GM03348 (cell line): ENCODE data around the gene MLLT10.

Experiments used
- DNase-seq: peaks from one replicate; pipeline ENCODE4 v3.0.0; 2012; ENCODE audit warnings: low spot score

Gene MLLT10

DNA sequence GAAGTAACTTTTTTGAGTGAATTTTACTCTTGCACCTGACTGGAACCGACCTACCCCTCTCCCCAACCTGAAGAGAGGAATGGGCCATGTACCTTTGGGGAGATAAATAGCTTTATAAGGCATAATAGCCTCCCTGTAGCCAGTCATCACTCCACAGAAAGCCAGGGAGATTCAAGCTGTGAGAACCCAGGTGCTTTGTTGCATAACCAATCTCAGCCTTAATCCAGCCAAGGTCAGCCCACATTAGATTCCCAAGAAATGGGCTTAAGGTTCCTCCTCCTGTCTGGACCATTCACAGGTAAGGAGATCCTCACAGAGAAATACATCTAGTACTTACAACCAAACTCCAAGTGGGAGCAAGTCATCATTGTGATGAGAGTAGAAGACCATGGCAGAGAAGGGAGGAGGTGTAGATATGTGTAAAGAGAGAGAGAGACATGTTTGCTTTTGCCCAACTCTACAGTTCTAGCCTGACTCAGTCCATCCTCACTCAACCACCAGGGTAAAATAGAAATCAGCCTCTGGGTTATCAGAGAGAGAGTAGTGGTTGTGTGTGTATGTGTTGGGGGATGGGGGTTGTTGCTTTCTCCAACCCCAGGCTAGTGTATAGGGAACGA is 32.2 kb upstream of the MLLT10 start:
- DNase-seq = no peak

DNA sequence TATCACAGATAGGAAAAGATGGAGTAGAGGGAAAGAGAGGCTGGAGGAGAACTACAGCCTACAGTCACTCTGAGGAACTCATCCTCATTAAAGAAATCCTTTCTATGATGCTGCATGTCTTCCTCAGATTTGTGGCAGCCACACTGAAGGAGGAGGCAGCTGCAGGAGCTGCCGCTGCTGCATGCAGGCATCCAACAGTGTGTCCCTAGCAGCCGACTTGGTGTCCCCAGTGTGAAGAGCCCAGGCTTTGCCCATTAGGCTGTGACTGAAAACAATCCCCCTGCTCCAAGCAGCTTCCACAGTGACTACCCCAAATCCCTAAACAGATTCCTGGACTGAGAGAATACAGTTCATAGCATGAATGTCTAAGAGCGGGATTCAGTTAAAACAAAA is 31.7 kb upstream of the MLLT10 start:
- no peak for DNase-seq

DNA sequence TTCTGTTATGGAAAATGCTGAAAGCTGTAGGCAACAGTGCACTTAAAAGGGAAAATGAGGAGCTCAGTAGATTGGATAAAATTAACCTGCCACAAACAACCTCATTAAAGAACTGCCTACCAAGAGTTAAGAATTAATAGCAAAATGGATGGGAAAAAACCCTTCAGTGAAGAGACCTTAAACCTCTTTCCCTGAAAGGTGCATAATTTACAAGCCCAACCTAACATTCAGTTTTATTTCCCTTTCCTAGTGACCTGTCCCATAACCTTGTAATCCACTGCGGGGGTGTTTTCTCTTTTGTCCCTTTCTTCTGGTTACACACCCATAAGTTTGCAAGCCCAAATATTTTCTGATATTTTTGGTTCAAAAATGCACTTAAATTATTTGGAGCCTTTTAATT is 30.5 kb upstream of the MLLT10 start:
- no peak for DNase-seq

DNA sequence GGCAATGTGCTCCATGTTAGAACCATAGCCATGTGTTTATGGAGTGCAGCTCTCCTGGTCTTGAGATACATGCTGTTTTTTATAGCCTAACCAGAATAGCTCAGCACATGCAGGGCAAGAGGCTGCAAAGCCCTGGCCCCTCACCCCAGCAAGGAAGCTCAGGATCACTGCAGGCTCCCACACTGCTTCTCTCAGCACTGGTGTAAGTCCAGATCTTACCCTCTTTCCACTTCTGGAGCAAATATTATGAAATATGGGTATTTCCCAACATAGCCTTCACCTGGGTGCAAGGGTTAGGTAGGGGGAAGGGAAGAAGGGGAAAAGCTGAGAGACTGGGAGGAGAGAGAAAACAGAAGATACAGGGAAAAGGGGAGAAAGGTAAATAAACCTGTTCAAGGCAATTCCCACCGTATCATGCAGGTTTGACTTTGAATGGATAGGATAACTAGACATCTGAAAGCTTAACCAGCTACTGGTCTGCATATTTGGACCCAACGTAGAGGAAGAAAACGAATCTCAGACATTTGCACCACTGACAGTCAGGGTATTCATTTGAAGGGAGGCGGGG is 28.2 kb upstream of the MLLT10 start:
- DNase-seq = no peak

DNA sequence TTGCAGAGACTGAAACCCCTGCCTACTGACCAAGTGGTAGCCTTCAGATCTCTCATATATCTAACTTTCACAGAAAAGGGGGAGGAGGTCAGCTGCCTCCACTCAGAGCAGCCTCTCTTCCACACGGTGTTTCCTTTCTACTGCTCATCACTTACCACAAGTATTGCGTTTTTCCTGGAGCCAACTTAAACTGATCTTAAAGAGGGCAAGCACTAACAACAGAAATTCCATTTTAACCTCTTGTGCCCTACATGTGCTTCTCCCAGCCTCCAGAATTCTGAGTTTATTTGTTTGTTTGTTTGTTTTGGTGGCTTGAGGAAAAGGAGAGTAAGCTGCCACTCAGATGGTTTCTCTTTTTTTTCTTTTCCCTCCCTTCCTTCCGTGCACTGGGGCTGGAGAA is 27.7 kb upstream of the MLLT10 start:
- DNase-seq = no peak

DNA sequence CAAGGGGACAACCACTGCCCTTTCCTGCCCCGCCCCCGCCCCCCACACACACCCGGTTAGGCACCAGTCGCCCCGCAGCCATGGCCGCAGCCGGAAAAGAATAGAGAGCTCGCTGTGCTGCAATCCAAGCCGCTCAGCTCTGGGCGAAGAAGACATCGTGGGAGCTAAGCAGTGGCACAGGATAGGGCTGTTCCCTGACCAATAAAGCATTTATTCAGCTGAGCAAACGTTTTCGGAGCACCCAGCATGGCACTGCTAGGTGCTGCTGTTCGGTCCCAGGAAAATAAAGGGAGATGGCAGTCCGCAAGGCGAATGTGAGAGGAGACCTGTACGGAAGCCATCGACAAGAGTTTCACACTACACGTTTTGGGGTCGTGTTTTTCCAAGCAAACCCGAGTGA is 26.9 kb upstream of the MLLT10 start:
- DNase-seq = no peak

DNA sequence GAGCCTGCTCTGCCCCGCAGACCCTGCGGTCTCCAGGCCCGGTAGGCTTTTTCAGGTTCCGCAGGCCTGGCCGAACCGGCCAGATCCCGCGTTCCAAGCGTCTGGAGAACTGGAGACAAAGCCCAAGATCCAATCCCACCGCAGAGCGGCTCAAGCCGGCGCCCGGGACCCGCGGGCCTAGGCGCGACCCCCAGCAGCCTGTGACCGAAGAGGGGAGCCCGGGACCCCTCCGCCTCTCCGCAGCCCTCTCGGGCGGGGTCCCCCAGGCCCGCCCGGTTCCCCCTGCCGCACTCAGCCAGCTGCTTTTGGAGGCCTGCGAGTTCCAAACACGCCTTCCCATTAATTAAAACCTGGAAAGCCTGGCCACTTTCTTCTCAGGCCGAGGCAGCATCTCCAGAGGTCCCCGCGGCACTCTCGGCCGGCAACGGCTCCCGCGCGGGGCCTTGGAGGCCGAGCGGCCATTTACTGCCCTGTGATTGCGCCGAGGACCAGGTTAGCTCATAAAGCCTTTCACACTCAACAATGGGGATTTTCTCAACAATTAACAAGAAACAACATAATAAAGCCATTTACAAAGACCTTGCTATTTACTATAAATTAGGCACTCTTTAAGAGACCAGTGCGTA is 25.2 kb upstream of the MLLT10 start:
- DNase-seq = no peak

DNA sequence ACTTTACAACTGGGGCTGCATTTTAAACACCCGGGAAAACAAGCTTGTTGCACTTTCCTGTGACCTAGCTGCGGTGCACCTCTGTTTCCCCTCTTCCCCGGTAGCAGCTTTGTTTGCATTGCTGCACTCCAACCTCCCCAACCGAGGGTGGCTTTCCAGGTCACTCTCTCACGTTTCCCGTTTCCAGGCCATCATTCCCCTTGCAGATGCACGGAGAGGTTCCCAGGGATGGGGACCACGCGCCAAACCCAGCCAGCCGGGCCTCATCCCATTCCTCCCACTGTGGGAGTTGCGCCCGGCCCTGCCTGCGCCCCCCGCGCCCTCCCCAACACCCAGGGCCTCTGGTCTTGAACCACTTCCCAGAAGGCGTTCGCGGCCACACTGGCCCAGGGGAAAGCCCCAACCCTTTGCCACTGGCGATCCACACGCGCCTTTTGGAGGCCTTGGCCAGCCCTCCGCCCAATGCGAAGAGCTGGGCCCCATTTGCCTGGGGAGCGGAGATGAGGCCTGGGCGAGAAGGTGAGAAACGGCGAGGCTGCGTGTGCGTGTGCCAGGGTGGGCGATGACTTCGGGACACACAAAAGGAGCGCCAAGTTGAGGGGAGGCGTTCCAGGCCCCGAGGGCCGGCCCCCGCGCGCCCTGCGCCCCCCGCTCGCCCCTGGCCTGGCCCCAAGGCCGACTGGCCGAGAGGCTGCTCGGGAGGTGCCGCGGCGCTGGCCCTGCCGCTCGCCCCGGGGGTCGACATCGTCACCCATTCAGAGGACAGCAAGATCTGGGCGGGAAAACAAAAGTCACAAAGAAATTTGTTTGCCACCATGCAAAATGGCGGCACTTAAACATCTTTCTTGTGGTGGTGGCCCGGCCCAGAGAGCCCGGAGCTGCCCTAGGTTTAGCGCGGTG is 24.4 kb upstream of the MLLT10 start:
- no peak for DNase-seq

DNA sequence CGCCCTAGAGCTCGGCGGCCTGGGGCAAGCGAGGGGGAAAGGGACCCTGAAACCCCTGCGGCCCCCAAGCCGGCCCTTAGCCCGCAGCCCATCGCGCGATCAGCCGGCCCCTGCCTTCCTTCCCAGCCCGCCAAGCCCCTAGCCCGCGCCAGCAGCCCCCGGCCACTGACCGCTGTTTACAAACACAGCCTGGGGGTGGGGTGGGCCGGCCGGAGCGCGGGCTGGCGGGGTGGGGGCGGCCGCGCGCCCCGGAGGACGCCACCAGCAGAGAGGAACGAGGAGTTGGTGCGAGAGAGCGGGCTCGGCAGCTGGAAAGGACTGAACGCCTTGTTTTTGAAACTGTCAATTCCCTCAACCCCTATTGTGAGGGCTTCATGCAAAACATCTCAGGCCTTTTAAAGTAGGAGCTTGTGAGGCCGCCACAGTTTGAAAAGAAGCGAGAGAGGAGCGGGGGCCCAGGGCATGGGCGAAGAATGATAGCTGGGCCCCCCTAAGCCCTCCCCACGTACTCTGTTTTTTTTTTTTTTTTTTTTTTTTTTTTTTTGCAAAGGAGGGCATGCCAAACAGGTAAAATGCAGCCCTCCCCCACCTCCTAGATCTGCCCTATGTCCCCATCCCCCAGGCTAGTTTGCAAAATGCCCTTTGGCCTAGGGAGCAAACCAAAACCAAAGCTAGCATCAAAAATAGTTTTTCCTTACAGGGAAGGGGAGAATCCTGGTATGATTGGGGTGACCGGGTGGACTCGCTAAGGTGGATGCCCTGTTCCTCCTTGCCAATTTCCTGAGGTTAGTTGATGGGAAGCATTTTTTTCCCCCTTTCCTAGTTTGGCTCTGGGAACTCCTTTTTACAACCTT is 23.6 kb upstream of the MLLT10 start:
- DNase-seq = no peak

DNA sequence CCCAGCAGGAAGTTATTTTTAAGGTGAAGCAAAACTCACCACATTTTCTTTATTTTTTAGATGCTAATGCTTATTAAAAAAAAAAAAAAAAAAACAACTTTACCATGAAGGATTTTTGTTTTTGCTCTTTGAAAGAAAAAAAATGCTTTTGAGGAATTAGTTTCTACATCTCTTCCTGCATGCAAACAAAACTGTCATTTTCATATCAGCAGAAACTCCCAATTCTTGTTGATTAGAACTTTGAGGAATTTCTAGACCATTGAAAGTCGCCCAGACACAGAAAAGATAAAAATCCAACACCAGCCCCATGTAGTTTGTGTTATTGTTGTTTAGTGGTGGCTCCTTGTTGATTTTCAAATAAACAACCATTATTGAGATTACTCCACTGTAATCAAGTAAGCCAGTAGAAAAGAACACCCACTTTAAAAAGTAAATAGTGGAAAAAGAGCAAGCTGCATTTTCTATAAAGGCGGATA is 22.9 kb upstream of the MLLT10 start:
- no peak for DNase-seq

DNA sequence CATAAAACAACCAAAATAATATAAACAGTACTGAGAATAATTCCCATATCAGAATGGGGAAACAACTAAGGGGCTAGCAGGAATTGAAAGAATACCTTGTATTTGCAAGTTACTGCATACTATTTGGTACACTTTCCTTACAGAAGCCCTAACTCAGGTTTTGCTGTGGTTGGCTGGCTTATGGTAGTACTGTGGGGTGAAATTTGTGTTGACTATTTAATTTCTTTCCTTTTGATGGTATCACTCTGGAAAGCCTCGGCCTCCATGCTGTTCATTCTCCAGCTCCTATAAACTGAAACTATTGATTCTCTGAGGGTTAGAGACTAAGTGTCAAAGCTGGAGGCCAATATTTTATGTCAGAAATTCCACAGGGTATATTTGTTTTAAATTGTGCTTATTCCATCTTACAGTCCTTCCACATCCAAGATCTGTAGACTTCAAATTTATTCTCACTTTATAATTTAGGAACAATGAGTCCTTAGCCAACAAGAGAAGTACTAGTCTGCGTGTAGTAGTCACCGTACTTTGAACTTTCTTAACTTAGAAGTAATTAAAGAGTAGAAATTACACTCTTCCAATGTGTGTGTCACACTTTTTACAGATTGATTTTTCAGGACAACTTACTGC is 22.0 kb upstream of the MLLT10 start:
- no peak for DNase-seq

DNA sequence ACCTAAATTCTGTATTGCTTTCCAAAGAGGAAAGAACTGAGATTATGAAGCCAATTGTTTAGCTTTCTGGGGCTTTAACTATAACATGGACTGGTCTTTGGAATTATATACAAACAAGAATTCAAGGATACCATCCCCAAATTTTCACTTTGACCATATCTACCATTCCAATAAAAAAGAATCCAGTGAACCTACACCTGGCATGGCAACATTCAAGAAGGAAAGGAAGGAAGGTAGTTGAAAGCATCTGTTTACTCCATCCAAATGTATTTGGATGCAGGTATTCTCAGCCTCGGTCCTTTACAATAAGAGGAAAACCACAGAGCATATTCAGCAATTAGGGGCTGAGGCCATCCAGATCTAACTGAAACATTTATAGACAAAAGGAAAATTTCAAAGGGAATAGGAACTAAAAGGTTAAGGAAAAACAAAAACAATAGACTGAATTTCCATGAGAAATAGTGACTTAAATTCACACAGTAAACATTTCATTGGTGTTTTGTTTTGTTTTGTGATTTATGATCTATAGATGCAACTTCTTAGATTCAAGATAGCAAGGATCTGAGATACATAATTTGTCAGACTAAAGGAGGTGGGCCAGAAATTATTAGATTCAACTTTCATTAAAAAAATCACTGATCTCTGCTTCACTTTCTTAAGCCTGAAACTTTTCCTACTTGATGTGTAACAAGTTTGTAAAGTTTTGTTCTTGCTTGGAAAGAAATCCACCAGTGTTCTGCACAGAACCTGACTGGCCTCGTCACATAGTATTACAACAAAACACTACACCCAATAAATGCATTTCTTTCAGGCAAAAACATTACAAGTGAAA is 21.2 kb upstream of the MLLT10 start:
- no peak for DNase-seq

DNA sequence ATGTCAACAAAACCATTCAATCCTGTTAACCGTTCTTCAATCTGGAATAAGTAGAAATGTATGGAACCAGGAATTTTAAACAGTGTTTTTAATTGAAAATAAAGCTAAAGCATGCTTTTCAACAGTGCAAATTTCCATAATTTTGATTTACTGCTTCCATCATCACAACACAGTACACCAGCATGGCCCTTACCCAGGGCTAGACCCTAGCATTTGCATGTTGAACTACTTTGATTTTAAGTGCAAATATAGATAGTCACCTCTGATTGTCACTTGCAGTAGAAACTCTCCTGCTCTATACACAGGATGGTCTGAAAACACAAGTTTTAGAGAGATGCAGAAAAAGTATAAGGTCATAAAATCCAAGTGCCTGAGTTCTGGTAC is 20.6 kb upstream of the MLLT10 start:
- no peak for DNase-seq

DNA sequence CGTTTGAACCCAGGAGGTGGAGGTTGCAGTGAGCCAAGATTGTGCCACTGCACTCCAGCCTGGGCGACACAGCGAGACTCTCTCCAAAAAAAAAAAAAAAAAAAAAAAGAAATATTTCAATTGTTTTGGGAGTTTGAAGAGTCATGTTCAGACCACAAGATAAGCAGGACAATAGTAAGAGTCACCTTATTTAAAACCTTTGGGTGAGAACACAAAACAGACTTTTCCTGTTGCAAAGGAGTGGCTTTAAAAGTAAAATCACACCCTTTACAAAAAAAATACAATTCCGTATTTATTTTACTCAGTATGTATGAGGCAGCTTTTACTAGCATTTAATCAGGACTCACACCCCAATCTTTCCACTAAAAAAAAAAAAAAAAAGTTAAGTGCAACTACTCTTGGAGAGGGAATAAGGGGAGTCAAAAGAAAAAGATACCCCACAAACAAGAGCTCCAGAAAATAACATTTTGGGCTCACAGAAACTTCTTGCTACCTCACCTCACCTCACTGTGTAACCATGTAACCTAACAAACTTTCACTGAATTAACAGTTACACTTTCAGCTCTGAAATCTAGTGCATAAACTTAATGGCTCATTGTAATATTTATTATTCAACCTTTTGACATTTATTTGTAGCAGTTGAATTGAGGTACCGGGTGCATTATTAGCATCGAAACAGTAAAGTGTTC is 19.8 kb upstream of the MLLT10 start:
- DNase-seq = no peak

DNA sequence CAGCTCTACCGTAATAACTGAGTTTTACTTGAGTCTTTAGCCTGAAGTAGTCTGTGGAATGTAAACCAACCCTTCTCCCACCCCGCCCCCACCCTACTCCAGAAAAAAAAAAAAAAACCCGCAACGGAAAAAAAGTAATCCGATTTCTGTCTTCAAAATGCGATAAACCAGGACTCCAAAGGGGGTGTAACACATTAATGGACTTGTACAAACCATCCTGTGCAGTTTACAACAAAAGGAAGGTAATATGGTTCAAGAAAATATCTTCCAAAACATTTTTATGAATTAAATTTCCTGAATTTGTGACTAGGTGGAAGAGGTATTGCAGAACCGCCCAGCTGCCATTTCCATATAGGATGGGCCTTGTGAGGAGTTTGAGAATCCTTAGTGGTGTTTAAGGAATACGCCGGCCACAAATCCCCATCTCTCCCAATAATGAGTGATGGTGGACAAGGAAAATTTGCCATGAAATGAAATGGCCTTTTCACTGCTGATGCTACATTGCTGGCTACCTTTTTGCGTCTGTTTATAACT is 19.1 kb upstream of the MLLT10 start:
- DNase-seq = no peak

DNA sequence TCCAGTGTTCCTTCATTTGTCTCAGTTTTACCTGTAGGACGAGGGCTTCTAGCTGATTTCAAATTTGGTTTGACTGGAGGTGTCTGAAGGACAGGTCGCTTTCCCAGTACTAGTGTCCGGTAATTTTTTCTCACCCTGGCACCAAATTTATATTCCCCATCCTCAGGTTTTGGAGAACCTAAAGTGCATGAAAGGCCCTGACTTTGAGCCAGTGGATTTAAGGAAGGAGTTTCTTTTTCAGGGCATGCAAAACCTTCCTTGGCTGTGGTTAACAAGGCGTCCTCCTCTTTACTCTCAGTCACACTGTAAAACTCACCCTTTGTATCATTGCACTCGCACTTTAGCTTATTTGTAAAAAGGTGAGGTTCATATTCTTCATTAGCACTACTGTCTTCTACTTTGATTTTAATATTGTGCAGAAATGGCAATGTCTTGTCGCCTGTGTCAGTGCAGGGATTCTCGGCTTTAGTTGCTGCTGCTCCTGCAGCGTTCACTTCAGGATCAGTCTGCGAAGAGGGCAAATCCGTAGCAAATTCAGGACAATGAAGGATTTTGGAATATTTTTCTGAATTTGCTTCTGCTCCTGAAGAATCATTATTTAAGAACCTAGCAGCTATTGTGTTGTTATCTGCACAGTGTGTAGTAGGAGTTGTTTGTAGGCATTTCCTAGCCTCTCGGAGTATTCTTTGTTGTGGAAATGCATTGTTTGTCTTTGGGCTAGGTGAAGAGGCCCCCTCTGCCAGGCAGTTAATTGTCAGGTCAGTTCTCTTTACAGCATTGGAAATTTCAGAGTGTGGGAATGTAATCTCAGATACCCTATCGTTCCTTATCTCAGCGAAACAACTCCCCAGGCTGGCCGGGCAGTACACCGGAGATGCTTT is 18.4 kb upstream of the MLLT10 start:
- DNase-seq = no peak

DNA sequence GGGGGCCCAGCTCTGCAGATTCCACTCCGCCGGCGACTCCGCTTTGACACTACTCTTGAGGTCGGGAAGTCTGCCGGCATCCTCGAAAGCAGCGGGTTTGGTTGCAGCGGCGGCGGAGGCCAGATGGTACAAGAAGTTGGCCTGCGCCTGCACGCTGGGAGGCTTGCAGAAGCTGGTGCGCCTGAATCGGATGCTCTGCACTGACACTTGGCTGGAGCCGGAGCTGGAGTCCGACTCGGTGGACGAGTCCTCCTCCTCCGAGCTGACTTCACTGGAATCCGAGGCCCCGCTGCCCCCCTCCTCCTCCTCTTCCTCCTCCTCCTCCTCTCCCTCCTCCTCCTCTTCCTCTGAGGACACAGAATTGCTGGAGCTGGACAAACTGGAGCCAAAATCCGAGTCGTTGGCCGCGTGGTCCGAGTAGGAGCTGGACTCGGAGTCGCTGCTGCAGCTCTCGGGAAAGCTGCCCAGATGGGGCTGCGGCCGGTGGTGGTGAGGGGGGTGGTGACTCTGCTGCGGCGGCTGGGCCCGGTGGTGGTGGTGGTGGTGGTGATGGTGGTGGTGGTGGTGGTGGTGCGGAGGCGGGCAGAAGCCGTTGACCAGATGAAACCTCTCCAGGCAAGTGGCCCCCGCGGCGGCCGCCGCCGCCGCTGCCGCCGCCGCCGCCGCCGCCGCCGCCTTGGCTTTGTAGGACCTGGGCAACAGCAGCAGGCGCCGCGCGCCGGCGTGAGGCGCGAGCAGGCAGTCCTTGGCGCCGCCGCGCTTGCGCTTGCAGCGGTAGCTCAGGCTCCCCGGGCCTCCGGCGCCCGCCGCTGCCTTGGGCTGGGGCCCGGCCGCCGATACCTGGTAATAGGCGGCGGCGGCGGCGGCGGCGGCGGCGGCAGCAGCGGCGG is 17.5 kb upstream of the MLLT10 start:
- peak; percentile 72 for DNase-seq
